Gastroesophageal sphincter (tissue), 4 donors: ENCODE data around the gene RAET1E. TPM values are rescaled to one million over a fixed set of nuclear protein-coding genes. Genes with fewer than 3 reads are reported as not detected.

ENCODE experiments used
- ATAC-seq: fragments of 150-250 bp; one replicate; pipeline ENCODE4 v1.9.1; 2016; ENCODE audit warnings: mild to moderate bottlenecking, moderate library complexity
- H3K27ac ChIP-seq, 4 donors: fragments of 200-600 bp; sonication (generic) in 3 of 4; 1 replicate in 3 of 4; 2 replicates in 1 of 4; pipeline ENCODE4 v1.5.1; 2016 to 2019
- H3K27me3 ChIP-seq: fragments of 200-600 bp; sonication (generic); one replicate; pipeline ENCODE4 v1.5.1; 2019
- H3K36me3 ChIP-seq, 2 donors: fragments of 200-600 bp; sonication (generic); one replicate each; pipeline ENCODE4 v1.5.1; 2019; ENCODE audit warnings: control low read depth in 1 of 2
- H3K4me1 ChIP-seq, 3 donors: fragments of 200-600 bp; sonication (generic); 1 replicate in 2 of 3; 2 replicates in 1 of 3; pipeline ENCODE4 v1.5.1; 2016 to 2019; ENCODE audit warnings: control low read depth in 2 of 3
- H3K4me3 ChIP-seq, 2 donors: fragments of 200-600 bp; sonication (generic); one replicate each; pipeline ENCODE4 v1.5.1; 2019; ENCODE audit warnings: mild to moderate bottlenecking in 1 of 2, moderate library complexity in 1 of 2
- H3K9me3 ChIP-seq, 3 donors: fragments of 200-600 bp; sonication (generic); one replicate each; pipeline ENCODE4 v1.5.1; 2017 to 2019; ENCODE audit warnings: control low read depth in 2 of 3
- EP300 ChIP-seq: sonication (generic); formaldehyde crosslinking; IDR thresholded peaks from one replicate; pipeline ENCODE4 v1.6.1; 2017; ENCODE audit warnings: antibody characterized with exemption, mild to moderate bottlenecking
- POLR2A ChIP-seq, 2 donors: fragments of 450-650 bp; IDR thresholded peaks; one replicate each; pipeline ENCODE4 v1.6.1; 2017; ENCODE audit warnings: antibody characterized with exemption in 2 of 2, mild to moderate bottlenecking in 2 of 2, moderate library complexity in 1 of 2
- POLR2AphosphoS5 ChIP-seq: sonication (generic); formaldehyde crosslinking; IDR thresholded peaks from one replicate; pipeline ENCODE4 v1.6.1; 2017; ENCODE audit warnings: antibody characterized with exemption
- WGBS, 2 donors: methylation state at CpG; one replicate each; pipeline ENCODE4 v1.1.5; 2018; ENCODE audit warnings: low coverage in 1 of 2; 5-methylcytosine and 5-hydroxymethylcytosine counted together
- total RNA-seq, 4 donors: library from RNA; depleted of rRNA; stranded (reverse); fragments of >200 nt; gene quantifications; one replicate each; pipeline ENCODE4 v1.1.0, GENCODE V29; 2016
- TF ChIP-seq, protein P1 (sequence below), 4 experiments: fragments of 200-600 bp in 2 of 4; fragments of 450-650 bp in 2 of 4; sonication (generic) in 1 of 4; IDR thresholded peaks; one replicate each; pipeline ENCODE4 v1.5.1; 2017 to 2019; ENCODE audit warnings: antibody characterized with exemption in 4 of 4, mild to moderate bottlenecking in 2 of 4, moderate library complexity in 2 of 4

The RAET1E gene
- total RNA-seq, 4 donors from 2014 or later, result 0.69 TPM; not detected in 3

DNA sequence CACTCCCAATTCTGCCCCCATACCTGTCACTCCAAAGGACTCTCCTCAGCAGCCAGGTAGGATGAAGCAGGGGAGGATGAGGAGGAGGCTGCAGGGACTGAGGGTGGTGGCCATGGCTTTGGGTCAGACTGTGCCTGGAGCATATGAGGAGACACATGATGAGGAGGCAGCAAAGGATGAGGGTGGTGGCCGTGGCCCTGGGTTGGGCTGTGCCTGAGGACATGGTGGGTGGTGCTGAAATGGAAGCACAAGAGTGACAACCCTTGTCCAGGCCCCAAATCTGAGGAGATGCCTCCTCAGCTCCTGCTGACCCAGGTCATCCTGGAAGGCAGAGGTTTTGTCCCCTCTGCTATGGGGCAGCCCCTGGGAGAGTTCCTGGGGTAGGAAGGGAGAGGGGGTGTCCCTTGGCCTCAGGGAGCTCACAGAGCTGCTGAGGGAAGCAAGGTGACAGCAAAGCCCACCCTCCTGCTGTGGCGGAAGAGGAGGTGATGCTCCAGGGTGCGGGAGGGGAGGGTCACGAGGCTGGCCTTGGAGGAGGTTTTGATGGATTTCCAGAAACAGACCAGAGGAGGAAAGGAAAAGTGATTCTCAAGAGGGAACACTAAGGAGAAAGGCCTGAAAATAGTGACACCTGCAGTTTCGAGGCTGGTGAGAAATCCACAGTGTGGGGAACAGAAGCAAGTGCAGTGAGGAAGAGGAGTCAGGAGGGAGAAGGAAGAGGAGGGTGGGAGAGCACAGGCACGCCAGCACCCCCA lies 20.4 kb upstream of the RAET1E start:
- TF ChIP-seq POLR2AphosphoS5 (no peak), POLR2A (IDR thresholded peaks at IDR 0.05) (no peak), EP300 (no peak)
- TF ChIP-seq, protein P1, sequence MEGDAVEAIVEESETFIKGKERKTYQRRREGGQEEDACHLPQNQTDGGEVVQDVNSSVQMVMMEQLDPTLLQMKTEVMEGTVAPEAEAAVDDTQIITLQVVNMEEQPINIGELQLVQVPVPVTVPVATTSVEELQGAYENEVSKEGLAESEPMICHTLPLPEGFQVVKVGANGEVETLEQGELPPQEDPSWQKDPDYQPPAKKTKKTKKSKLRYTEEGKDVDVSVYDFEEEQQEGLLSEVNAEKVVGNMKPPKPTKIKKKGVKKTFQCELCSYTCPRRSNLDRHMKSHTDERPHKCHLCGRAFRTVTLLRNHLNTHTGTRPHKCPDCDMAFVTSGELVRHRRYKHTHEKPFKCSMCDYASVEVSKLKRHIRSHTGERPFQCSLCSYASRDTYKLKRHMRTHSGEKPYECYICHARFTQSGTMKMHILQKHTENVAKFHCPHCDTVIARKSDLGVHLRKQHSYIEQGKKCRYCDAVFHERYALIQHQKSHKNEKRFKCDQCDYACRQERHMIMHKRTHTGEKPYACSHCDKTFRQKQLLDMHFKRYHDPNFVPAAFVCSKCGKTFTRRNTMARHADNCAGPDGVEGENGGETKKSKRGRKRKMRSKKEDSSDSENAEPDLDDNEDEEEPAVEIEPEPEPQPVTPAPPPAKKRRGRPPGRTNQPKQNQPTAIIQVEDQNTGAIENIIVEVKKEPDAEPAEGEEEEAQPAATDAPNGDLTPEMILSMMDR (IDR thresholded peaks at IDR 0.05), result no peak
- H3K9me3 ChIP-seq, result no peaks in the 10 kb centered on the region
- no peaks in the 10 kb centered on the region for H3K27me3 ChIP-seq
- no peaks in the 10 kb centered on the region for H3K36me3 ChIP-seq
- no peak overlapping the region for H3K4me3 ChIP-seq
- ATAC-seq, result no peak
- WGBS, 2 donors, result 69 to 86% methylated on average over 3 to 4 of the region's 6 CpGs
- H3K27ac ChIP-seq, result no peak overlapping the region
- H3K4me1 ChIP-seq, result peaks cover 0 to 13% (median 8%) of the 10 kb centered on the region in 3 donors

DNA sequence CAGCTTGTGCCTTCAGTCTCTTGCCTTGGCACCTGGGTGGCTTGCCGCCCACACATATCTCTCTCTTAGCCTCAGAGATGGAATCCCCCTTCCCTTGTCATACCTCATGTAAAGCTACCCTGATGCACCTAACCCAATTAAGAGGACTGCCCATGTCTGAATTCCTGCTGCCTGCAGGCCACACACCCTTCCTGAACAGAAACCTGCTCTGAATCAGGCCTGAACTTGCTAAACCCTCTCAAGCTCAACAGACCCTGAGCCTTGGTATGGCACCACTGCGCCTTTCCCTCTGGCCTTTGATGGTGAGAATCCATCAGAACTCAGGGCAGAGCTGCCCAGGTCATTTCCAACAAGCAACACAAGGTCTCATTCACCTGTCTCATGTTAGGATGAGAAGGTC lies 19.8 kb upstream of the RAET1E start:
- Histone ChIP-seq H3K4me1 (peaks cover 0 to 6% (median 5%) of the 10 kb centered on the region in 3 donors), H3K27me3 (no peaks in the 10 kb centered on the region), H3K27ac (no peak overlapping the region), H3K36me3 (no peaks in the 10 kb centered on the region), H3K4me3 (no peak overlapping the region), H3K9me3 (no peaks in the 10 kb centered on the region)
- TF ChIP-seq POLR2AphosphoS5, result no peak
- TF ChIP-seq, protein P1 (IDR thresholded peaks at IDR 0.05), result no peak
- TF ChIP-seq POLR2A (IDR thresholded peaks at IDR 0.05), result no peak
- no peak for TF ChIP-seq EP300
- 80 to 100% methylated on average over 1 of the region's 2 CpGs for WGBS, 2 donors
- no peak for ATAC-seq

DNA sequence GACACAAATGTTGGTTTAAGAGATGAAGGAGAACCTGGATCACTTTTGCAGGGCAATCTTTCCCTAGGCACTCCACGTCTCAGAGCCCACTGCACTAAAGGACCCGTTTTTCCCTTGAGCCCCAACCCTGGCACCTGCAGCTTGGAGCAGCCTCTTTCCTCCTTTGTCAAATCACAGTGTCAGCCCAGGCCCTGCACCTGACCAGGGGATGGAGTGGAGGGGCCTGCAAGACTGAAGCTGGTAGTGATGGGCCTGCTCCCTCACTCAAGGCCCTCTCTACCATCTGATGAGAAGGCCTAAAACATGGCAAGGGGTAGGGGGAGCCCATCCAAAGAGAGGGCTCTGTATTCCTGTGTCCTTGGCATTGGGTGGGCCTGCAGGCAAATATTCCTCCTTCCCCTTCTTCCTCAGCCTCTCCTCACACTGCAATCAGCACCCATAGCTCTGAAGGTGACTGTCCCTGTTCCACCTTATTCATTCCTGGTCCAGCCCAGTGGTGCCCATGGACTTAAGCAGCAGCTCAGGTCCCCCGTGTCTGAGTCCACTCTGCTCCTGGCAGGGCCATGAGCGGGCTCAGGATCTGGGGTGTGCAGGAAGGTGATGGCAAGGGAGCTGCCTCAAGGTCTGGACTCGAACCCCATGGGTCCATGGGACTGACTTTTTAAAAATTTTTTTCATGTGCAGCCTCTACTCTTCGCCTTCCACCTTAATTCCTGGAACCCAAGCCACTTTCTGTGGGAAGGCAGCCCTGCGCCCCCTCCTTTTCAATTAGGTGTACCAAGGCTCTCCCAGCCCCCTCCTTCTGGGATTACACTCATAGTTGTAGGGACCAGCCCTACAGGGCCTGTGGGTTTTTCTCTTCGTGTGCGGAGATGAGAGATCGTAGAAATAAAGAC lies 18.3 kb upstream of the RAET1E start:
- WGBS, 2 donors, result 89 to 97% methylated on average over 6 to 8 of the region's 10 CpGs
- TF ChIP-seq, protein P1 (IDR thresholded peaks at IDR 0.05), result no peak
- TF ChIP-seq POLR2A (IDR thresholded peaks at IDR 0.05) (no peak), POLR2AphosphoS5 (no peak), EP300 (no peak)
- Histone ChIP-seq H3K27me3 (no peaks in the 10 kb centered on the region), H3K4me1 (no peaks in the 10 kb centered on the region), H3K9me3 (no peaks in the 10 kb centered on the region), H3K36me3 (no peaks in the 10 kb centered on the region), H3K27ac (no peak overlapping the region), H3K4me3 (no peak overlapping the region)
- no peak for ATAC-seq

DNA sequence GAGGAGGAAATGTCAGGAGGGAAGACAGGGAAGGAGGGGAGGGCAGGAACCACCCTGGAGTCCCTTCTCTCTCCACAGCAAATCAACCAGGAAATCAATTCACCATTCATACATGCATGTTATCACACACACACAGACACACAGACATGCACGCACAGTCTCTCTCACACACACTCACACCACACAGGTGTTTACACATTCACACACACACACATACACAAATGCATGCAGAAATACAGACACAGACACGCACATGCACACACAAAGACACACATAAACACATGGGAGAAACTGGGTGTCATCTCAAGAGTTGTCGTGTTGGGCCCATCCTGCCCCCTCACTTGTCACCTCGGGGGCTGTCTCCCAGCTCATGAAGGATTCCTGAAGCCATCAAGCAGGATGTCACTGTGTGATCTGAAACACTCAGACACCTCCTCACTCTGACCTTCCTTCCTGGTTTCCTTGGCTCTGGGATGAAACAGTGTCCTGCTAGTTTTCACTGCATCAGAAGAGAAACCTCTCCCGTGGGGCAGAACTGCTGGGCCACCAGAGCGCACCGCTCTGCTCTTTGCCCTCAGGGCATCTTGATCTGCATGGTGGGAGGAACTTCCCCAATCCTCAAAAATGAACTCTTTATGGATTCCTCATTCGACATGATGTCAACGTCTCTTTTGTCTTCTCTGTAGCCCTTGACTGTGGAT lies 15.8 kb upstream of the RAET1E start:
- Histone ChIP-seq H3K9me3 (peaks cover 0 to 3% (median 0%) of the 10 kb centered on the region in 3 donors), H3K4me1 (no peaks in the 10 kb centered on the region), H3K36me3 (no peaks in the 10 kb centered on the region), H3K4me3 (no peak overlapping the region), H3K27me3 (no peaks in the 10 kb centered on the region), H3K27ac (no peak overlapping the region)
- 65 to 71% methylated on average over 4 to 7 of the region's 9 CpGs for WGBS, 2 donors
- no peak for ATAC-seq
- TF ChIP-seq POLR2AphosphoS5 (no peak), EP300 (no peak), POLR2A (IDR thresholded peaks at IDR 0.05) (no peak)
- TF ChIP-seq, protein P1 (IDR thresholded peaks at IDR 0.05), result no peak
